NCI-H510A treated with DMSO at 0.1 percent for 48 hours (cell line): ENCODE data around the gene INSM1.
A peak's percentile ranks its signal among the peaks of the same experiment; 100 is the strongest.
"Not testable (repeated sequence)": the region's sequence is repeated elsewhere in the genome, so short reads cannot be mapped to it uniquely, and the experiment has no call there.

ENCODE experiments used
- DNase-seq: peaks from one replicate; lab custom pipeline; 2025; lab: John Stamatoyannopoulos, UW

The INSM1 gene

GRCh38 chr20:20367575-20368417, at the start of gene INSM1:
INSM1 (plus strand) TSS chr20:20368104; CDS start chr20:20368268, 164 bp downstream.
- DNase-seq: peak; percentile 99

- no peak for DNase-seq
These were observed 49.3 kb upstream of the INSM1 start for GRCh38 chr20:20318365-20319161.

GRCh38 chr20:20321134-20321533, 46.8 kb upstream of the INSM1 start:
- no peak for DNase-seq

- no peak for DNase-seq
These were observed 46.0 kb upstream of the INSM1 start for GRCh38 chr20:20321917-20322316.

- DNase-seq: no peak
These were observed 45.0 kb upstream of the INSM1 start for GRCh38 chr20:20322912-20323311.

- no peak for DNase-seq
These were observed 40.2 kb upstream of the INSM1 start for GRCh38 chr20:20327746-20328145.

GRCh38 chr20:20329564-20329963, 38.3 kb upstream of the INSM1 start:
- no peak for DNase-seq

- no peak for DNase-seq
These were observed 36.7 kb upstream of the INSM1 start for GRCh38 chr20:20331156-20331555.

- no peak for DNase-seq
These were observed 36.1 kb upstream of the INSM1 start for GRCh38 chr20:20331817-20332216.

- DNase-seq: no peak
These were observed 34.0 kb upstream of the INSM1 start for GRCh38 chr20:20333866-20334265.

GRCh38 chr20:20334489-20334888, 33.4 kb upstream of the INSM1 start:
- no peak for DNase-seq

- no peak for DNase-seq
These were observed 29.7 kb upstream of the INSM1 start for GRCh38 chr20:20338133-20338730.

- DNase-seq: no peak
These were observed 27.5 kb upstream of the INSM1 start for GRCh38 chr20:20340443-20340842.

- DNase-seq: no peak
These were observed 26.5 kb upstream of the INSM1 start for GRCh38 chr20:20341371-20341770.

- no peak for DNase-seq
These were observed 25.8 kb upstream of the INSM1 start for GRCh38 chr20:20342066-20342465.

GRCh38 chr20:20343932-20344331, 24.0 kb upstream of the INSM1 start:
- DNase-seq: no peak

GRCh38 chr20:20344476-20344875, 23.4 kb upstream of the INSM1 start:
- DNase-seq: no peak

GRCh38 chr20:20353576-20353975, 14.3 kb upstream of the INSM1 start:
- no peak for DNase-seq

- not testable (repeated sequence) for DNase-seq
These were observed 12.4 kb upstream of the INSM1 start for GRCh38 chr20:20355503-20355902.

- peak; percentile 94 for DNase-seq
These were observed 9.1 kb upstream of the INSM1 start for GRCh38 chr20:20358801-20359200.

GRCh38 chr20:20359628-20360027, 8.3 kb upstream of the INSM1 start:
- no peak for DNase-seq

GRCh38 chr20:20360464-20360863, 7.4 kb upstream of the INSM1 start:
- peak; percentile 94 for DNase-seq
